HepG2 (cell line): ENCODE measurements around the gene LSM12. TPM values are rescaled to one million over a fixed set of nuclear protein-coding genes. Genes with fewer than 3 reads are reported as not detected.

Experiments used
- CBFB ChIP-seq: sonication (generic); formaldehyde crosslinking; IDR thresholded peaks from 2 replicates; pipeline ENCODE4 v1.4.0; 2020; ENCODE audit warnings: missing genetic modification reagents
- CREBL2 ChIP-seq: sonication (generic); formaldehyde crosslinking; IDR thresholded peaks from 2 replicates; pipeline ENCODE4 v1.8.1; 2023; ENCODE audit warnings: missing genetic modification reagents, mild to moderate bottlenecking, borderline replicate concordance
- FIP1L1 ChIP-seq: fragments of 200-400 bp; formaldehyde crosslinking; IDR thresholded peaks from 2 replicates; pipeline ENCODE4 v1.6.1; 2018; ENCODE audit warnings: low read depth, mild to moderate bottlenecking, low read length, moderate library complexity, borderline replicate concordance; ENCODE audit not compliant: insufficient read depth
- FOSL1 ChIP-seq: sonication (generic); formaldehyde crosslinking; IDR thresholded peaks from 2 replicates; pipeline ENCODE4 v1.9.0; 2021; ENCODE audit warnings: missing genetic modification reagents, borderline replicate concordance
- GLMP ChIP-seq: sonication (generic); formaldehyde crosslinking; IDR thresholded peaks from 2 replicates; pipeline ENCODE4 v1.9.0; 2021; ENCODE audit warnings: missing genetic modification reagents, mild to moderate bottlenecking, borderline replicate concordance
- KLF15 ChIP-seq: sonication (generic); formaldehyde crosslinking; IDR thresholded peaks from 2 replicates; pipeline ENCODE4 v1.8.1; 2023; ENCODE audit warnings: borderline replicate concordance, mild to moderate bottlenecking, inconsistent platforms, missing genetic modification reagents, mixed read lengths
- KLF9 ChIP-seq: IDR thresholded peaks from 2 replicates; pipeline ENCODE4 v1.6.1; 2016; ENCODE audit warnings: low read depth
- MAF1 ChIP-seq: sonication (generic); formaldehyde crosslinking; IDR thresholded peaks from 2 replicates; pipeline ENCODE4 v1.5.0; 2020; ENCODE audit warnings: missing genetic modification reagents, borderline replicate concordance
- MBD4 ChIP-seq: IDR thresholded peaks from 2 replicates; pipeline ENCODE4 v1.6.1; 2012; ENCODE audit warnings: low read length, inconsistent platforms, borderline replicate concordance
- PBX3 ChIP-seq: sonication (generic); formaldehyde crosslinking; IDR thresholded peaks from 2 replicates; pipeline ENCODE4 v1.8.1; 2023; ENCODE audit warnings: missing genetic modification reagents, inconsistent platforms, borderline replicate concordance
- SIN3B ChIP-seq: fragments of 150-350 bp; IDR thresholded peaks from 2 replicates; pipeline ENCODE4 v1.6.1; 2014; ENCODE audit warnings: low read length
- ZBTB21 ChIP-seq: sonication (generic); formaldehyde crosslinking; IDR thresholded peaks from 2 replicates; pipeline ENCODE4 v1.4.0; 2020; ENCODE audit warnings: missing genetic modification reagents
- ZBTB43 ChIP-seq: sonication (generic); formaldehyde crosslinking; conservative IDR thresholded peaks from 2 replicates; pipeline ENCODE4 v1.4.0; 2020; ENCODE audit warnings: missing genetic modification reagents
- ZFAT ChIP-seq: sonication (generic); formaldehyde crosslinking; conservative IDR thresholded peaks from 2 replicates; pipeline ENCODE4 v1.8.1; 2023; ENCODE audit warnings: missing genetic modification reagents, inconsistent platforms
- ZGPAT ChIP-seq: IDR thresholded peaks from 2 replicates; pipeline ENCODE4 v1.6.1; 2016; ENCODE audit warnings: mild to moderate bottlenecking
- ZNF280D ChIP-seq: sonication (generic); formaldehyde crosslinking; IDR thresholded peaks from 2 replicates; pipeline ENCODE4 v1.5.1; 2020; ENCODE audit warnings: mild to moderate bottlenecking, missing genetic modification reagents
- ZNF282 ChIP-seq: fragments of 450-650 bp; IDR thresholded peaks from 2 replicates; pipeline ENCODE4 v1.6.1; 2018; ENCODE audit not compliant: partially characterized antibody
- ZNF546 ChIP-seq: sonication (generic); formaldehyde crosslinking; conservative IDR thresholded peaks from 2 replicates; pipeline ENCODE4 v1.8.1; 2023; ENCODE audit warnings: mild to moderate bottlenecking, missing genetic modification reagents
- ZNF569 ChIP-seq: sonication (generic); formaldehyde crosslinking; IDR thresholded peaks from 2 replicates; pipeline ENCODE4 v1.5.0; 2020; ENCODE audit warnings: mild to moderate bottlenecking, missing genetic modification reagents, moderate library complexity, borderline replicate concordance
- ZNF792 ChIP-seq: IDR thresholded peaks from 2 replicates; pipeline ENCODE4 v1.6.1; 2016
- ZNF879 ChIP-seq: sonication (generic); formaldehyde crosslinking; IDR thresholded peaks from 2 replicates; pipeline ENCODE4 v1.8.1; 2023; ENCODE audit warnings: missing genetic modification reagents
- polyA plus RNA-seq, 8 experiments: library from polyadenylated mRNA; depleted of rRNA in 3 of 8; stranded (reverse) in 7 of 8; unstranded in 1 of 8; fragments of >200 nt; fragmentation: Illumina TruSeq in 4 of 8; extraction: Trizol in 4 of 8; gene quantifications; 2 replicates each; pipeline versions ENCODE4 v1.2.1 to v1.2.3, GENCODE V29; 2011 to 2016; ENCODE audit warnings: low read depth in 4 of 8, missing spikeins in 1 of 8, mixed read lengths in 1 of 8; ENCODE audit not compliant: insufficient read depth in 1 of 8
- total RNA-seq, 5 experiments: library from RNA; depleted of rRNA; stranded (reverse); fragments of >200 nt; fragmentation: Illumina TruSeq; extraction: Trizol; gene quantifications; 2 replicates each; pipeline ENCODE4 v1.2.3, GENCODE V29; 2016; ENCODE audit warnings: low read depth in 1 of 5

LSM12 gene
- total and polyA plus RNA-seq, 2 of the 13 experiments (the other 11 are each of a cell fraction or from before 2014, with no cell fraction given): 52.8 to 55.7 TPM

- TF ChIP-seq KLF15 (CRISPR knock-in tag) (peak; percentile 87; the same call in 1 of the 2 replicates), FIP1L1 (no peak), ZBTB21 (0 out of 2 replicates have a peak, but pooled peaks have one; percentile 54), FOSL1 (CRISPR knock-in tag) (no peak), CREBL2 (CRISPR knock-in tag) (no peak), GLMP (CRISPR knock-in tag) (no peak), CBFB (CRISPR knock-in tag) (peak; percentile 94), ZNF792 (CRISPR knock-in tag) (peak; percentile 98; the same call in 1 of the 2 replicates), SIN3B (no peak; the same call in 1 of the 2 replicates), ZNF280D (CRISPR knock-in tag) (peak; percentile 79; the same call in 1 of the 2 replicates), PBX3 (CRISPR knock-in tag) (0 out of 2 replicates have a peak, but pooled peaks have one; percentile 7), KLF9 (peak; percentile 91; the same call in 1 of the 2 replicates), ZGPAT (CRISPR knock-in tag) (peak; percentile 98), ZNF569 (CRISPR knock-in tag) (no peak; the same call in 1 of the 2 replicates), ZNF546 (CRISPR knock-in tag) (peak; percentile 93; the same call in 1 of the 2 replicates), ZBTB43 (CRISPR knock-in tag) (peak; percentile 88), ZFAT (CRISPR knock-in tag) (no peak), ZNF879 (CRISPR knock-in tag) (no peak; the same call in 1 of the 2 replicates), ZNF282 (no peak), MAF1 (peak; percentile 95; the same call in 1 of the 2 replicates), MBD4 (no peak)
These were observed 4.2 kb upstream of the LSM12 start, which contains the start of gene G6PC3 (continued) for GRCh38 chr17:44070455-44071197.
